ENCODE results near the gene AP1S1.

AP1S1 gene

DNA sequence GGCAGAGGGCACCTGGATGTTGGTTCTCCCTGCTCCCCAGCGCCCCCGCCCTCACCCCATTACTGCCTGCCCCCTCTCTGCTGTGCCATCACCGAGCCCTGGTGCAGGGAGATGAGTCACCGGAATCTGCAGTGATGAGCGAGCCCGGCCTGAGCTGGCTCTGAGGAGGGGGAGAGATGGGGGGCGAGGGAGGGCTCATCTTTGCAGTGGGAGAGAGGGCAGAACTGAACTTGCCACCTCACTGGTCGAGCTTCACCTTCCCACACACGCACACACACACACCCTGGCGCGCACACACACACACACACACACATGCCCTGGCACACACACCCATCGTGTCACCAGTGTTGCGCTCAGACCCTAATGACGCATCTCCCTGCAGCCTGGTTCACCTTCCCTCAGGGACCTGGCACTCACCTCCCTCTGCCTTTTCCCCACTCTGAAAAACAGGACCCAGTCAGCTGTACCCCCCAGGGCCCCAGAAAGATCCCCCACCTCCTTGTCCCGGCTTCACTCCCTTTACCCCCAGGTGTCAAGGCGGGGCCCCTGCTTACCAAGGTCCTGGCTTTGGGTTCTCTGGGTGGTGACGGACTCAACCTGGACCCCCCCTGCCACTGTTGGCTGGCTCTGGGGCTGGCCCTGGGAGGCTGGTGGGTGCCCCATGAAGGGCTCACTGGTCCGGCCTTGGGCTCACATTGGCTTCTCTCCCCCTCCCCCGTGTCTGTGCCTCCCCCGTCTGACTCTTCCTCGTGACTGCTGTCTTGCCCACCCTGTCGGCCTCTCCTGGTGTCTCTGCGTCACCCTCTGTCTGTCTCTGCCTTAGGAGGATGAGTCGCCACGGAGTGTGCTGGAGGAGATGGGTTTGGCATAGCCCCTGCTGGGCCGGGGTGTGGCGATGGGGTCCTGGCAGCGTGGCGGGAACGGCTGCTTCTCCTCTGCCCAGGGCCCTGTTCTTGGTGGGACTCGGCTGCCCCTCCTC lies 5.7 kb downstream of the AP1S1 start:
- DNase-seq: no peak

DNA sequence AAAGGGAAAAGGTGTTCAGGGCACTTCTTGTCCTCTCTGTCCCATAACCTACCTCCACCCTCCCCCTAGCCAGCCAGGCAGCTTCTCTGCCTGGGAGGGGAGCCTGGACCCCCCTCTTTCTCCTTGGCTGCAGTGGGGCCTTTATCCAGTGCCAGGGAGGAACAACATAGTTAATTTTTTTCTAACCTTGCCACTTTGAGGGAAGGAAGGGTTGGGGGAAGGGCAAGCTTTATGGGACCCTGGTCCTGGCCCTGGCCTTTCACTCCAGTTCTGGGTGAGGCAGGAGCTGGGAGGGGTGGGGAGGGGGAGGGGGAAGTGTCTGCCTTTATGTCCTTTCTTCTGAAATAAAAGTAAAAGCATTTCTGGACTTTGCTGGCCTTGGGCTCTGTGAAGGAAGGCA lies 6.6 kb downstream of the AP1S1 start:
- no peak for DNase-seq

DNA sequence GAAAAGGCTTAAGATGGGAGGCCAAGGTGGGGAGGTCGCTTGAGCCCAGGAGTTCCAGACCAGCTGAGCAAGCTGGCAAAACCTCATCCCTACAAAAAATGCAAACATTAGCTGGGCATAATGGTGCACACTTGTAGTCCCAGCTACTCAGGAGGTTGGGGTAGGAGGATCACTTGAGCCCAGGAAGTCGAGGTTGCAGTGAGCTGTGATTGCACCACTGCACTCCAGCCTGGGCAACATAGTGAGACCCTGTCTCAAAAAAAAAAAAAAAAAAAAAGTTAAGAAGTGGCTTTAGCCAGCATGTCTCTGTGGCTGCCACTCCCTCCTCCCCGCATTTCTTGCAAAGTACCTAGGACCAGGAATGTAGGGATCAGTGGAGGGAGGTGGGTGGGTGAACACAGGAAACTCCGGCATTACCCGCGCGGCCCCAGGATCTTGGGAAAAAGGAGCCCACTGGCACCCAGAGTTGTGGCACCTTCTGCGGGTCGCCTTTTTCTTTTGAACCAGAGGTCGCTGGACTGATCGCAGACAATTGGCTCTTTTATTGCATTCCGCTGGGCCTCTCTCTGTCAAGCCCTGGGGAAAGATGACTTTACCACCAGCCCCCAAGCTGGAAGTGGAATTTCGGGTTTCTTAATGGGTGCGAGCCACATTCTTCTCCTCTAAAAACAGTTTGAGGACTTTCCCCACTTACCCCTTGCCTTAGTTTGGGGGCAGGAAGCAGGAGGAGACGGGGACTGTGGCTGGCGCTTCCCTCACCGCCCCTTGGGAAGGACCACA lies 7.6 kb downstream of the AP1S1 start:
- DNase-seq: no peak

DNA sequence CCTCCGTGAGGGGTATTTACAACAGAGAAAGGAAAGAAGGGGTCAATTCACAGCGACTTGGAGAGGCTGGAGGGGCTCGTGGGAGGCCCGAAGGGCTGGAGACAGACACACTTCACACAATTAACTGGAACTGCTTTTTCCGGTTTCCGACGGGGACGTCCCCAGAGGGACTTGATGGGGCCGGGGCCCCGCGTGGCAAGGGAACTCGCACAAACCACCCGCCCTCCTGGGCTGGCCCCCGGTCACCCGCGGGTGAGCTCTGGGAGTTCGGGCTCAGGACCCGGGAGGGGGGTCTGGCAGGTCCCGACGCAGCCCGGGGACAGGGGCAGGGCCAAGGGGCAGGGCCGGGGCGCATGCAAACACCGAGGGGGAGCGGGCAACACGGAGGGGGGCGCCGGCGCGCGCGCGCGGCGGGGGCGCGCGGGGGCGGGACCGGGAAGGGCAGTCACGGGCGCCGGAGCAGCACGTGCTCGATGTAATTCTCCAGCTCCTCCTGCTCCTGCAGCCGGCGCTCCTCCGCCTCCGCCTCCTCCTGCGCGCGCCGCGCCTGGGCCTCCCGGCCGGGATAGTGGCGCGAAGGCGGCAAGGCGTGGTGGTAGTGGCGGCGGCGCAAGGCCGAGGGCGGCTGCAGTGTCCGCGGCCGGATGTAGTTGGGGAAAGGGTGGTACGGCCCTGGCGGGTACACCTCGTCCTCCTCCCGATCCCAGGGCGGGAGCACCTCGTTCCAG lies 8.4 kb downstream of the AP1S1 start:
- DNase-seq: peak; percentile 71 to 74

DNA sequence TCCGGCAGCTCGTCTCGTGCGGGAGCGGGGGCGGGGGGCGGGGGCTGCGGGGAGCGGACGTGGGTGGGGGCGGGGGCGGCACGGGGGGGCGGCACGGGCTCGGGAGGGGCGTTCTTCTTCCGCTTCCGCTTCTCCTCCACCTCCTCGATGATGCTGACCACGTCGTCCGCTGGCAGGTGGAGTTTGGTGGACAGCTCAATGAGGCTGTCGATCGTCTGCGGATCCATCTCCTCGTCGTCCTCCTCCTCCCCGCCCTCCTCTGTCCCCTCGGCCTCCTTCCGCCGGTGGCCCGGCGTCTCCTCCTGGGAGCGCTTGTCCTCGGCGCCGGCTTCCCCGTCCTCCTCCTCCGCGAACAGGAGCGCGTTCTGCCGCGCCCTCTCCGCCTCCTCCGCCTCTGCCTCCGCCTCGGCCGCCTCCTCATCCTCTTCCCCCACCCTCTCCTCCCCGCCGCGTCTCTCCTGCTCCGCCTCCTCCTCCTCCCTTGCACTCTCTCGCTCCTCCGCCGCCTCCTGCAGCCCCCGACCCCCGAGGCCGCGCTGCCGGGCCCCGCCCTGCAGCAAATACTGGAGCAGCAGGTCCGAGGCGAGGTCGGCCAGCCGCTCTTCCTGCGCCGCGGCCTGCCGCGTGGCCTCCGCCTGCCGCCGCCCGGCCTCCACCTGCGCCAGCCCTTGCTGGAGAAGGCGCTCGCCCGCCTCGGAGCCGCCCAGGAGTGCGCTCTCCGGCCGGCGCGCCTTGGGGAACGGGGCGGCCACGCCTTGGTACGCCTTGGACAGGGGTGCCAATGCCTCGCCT lies 9.2 kb downstream of the AP1S1 start:
- DNase-seq: peak; percentile 71 to 74

DNA sequence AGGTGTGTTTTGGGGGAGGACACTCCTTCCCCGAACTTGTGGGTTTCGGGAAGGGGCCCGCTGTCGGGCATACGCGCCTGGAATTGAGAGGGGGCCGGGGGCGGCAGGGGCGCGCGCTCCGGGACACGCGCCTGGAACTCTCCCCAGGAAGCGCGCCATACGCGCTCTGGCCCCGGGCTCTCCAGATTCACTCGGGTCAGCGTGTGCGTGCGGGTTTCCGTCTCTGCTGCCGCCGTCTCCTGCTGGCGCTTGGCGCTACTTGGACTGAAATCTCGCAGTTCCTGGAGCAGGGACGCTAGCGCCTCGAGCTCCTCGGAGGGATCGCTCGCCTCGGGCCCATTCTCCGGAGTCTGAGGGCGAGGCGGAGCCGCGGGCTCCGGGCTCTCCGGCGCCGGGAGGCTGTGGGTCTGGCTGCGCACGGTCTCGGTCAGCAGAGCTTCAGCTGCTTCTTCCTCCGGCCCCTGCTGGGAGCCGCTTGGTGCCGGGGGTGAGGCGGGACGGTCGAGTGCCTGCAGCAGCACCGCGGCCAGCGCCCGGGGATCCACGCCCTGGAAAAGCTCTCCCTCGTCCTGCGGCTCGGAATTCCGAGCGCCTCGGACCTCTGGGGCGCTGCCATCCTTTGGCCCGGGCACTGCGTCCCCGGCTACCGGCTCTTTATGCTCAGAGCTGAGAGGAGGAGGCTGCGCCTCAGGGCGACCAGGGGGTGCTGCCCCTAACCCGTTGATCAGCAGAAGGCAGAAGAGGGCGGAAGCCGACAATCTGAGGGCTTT lies 10.0 kb downstream of the AP1S1 start:
- DNase-seq: no peak

DNA sequence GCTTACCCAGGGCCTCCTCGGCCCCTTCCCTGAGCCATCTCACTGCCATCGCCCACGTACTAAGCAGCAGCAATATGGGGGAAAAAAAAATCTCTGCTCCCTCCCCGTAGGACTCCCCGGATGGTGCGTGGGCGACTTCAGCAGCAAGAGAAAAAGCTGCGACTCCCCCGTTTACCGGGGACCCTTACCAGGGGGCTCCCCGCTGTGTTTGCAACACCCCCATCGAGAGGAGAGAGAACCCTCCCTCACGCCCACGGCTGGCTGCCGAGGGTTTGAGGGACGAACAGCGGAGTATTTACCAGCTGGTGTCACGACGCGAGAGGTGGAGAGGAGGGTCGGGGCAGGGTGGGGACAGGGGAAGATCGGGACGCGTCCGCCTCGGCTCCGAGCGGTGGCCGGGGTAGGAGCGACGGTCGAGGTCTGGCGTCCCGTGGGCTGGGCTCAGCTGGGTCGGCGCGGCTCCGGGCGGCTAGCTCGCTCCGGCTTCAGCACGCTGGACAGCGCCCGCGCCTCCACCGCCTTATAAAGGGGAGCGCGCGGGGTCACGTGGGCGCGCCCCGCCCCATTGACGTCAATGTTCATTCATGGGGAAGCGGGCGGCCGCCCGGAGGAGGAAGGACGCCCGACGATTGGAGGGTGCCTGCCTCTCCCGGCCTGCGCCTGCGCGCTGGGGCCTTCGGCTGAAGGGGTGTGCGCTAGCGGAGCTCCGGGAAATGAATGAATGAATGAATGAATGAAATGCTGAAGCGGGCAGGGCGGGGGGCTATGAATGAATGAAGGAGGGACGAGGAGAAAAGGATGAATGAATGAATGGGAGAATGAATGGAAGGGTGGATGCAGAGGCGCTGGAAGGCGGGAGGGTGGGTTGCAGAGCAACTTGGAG lies 11.0 kb downstream of the AP1S1 start, which contains the start of gene VGF:
VGF (minus strand) TSS at position 495 of the 883 bp plus-strand sequence. CDS start 726 bp downstream, outside the sequence.
- DNase-seq: peak; percentile 96 to 97

DNA sequence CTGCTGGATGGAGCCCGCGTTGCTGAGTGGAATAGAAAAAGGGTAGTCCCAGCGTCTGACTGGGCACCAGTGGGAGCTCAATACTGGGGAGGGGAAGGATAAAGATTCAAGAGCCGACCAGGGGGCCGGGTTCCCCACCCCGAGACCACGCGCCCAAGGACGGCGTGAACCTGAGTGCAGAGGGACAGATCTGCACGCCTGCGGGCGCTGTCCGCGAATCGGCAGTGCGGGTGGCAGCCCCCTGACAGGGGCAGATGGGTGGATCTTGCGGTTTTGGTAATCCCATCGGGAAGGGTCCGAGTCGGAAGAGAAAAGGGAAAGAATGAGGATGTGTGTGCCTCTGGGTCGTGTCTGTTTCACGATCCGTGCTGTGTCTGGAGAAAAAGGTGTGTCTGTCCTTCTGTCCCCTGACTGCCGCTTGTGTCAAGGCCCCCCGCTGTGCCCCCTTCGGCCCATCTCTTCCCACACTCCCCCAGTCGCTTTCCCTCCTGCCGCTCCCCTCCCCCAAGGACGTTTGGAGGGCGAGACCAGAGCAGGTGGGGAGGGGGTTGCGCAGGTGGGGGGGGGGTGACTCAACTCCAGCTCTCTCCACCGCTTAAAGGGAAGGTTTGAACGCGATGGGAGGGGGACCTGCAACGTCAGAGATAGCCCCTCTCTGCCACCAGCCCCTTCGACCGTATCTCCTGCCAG lies 11.8 kb downstream of the AP1S1 start:
- no peak for DNase-seq

DNA sequence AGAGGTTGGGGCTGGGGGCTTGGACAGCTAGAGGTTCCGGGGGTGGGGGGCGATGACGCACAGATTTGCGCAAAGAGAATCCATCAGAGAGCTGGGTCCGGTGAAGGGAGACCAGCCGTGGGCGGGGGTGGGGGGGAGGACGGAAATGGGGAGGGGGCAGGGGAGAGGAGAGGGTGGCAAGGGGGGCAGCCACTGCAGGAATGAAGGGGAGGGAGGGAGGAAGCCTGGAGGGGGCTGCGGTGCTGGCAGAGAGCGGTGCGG lies 12.3 kb downstream of the AP1S1 start:
- DNase-seq: no peak

DNA sequence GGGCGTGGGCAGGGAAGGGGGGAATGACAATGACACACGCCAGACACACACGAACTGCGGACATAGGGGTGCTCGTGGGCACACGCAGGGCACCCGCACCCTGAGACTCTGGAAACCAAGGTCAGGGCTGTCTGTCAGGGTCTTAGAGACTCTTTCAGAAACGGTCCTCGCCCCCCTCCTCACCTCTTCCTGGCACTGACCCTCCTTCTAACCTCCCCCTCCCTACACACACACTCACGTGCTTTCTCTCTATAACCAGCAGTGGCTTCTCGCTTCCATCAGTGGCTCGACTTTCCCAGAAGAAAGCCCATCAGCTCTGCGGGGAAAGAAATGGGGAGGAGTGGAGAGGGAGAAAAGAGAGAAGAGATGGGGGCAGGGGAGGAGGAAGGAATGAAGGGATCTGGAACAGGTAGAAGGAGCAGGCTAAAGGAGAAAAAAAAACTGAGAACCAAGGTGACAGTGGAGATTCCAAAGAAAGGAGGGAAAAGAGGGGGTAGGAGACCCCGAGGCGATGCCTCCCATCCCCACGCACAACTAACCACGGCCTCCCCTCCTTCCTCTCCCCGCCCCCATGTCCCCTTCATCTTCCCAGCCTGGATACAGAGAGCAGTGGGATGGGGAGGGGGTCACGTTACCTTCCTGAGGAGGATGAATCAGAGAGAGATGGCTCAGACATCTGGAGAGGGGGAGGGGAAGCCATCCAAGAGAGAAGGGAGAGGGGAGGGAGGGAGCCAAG lies 12.8 kb downstream of the AP1S1 start:
- DNase-seq: no peak

DNA sequence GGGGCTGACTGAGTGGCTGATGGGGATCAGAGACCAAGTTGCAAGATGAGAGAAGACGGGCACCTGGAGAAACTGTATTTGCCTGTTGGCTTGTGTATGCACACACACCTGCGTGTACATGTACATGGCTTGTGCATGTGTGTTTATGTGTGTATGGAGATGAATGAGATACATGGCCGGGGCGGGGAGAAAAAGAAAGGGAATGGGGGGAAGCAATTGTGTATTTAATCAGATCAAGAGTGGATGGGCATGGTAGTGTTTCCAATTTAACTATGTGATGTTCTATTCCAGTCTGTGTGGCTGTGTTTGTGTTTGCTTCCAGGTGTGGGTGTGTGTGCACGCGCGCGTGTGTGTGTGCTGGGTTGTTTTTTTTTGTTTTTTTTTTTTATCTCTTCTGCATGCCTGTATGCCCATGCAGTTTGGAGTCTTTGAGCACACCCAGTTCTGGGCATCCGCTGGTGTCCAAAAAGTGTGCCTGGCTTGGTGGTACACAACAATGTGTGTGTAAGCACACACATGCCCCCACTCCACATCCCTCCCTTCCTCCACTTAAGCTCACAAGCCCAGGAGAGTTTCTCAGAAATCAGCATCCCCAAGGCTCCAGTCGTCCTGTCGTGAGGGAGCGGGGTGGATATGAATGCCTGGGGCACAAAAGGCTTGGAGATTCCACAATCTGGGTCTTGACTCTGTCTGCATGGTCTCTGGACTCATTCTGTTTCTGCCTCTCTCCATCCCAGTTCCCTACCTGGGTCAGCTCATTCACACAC lies 13.6 kb downstream of the AP1S1 start:
- DNase-seq: no peak

DNA sequence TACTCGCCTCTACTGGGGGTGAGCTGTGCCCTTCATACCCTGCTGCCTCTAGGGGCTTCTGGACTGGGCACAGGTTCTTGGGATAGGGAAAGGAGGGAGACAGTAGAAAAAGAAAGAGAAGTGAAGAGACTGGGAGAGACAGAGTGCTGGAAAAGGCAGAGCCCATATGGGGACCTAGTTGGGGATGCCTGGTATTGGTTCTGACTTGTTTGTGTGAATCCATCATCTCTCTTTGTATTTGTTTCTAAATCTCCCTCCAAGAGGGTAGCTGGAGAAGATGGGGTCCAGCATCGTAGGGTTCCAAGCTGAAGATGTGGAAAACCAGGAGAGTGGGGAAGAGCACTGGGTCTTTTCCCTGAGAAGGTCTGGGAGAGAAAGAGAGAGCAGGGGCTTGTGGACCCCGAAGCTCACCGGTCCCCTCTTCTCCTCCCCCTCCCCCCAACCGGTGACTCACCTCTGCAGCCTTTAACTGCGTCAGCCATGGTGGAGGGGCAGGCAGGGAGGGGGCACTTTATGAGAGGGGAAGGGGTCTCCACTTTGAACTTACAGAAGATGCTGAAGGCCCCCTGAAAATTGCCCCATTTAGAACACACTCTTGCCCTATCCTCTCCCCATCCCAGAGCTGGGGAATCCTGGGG lies 14.3 kb downstream of the AP1S1 start:
- DNase-seq: no peak

DNA sequence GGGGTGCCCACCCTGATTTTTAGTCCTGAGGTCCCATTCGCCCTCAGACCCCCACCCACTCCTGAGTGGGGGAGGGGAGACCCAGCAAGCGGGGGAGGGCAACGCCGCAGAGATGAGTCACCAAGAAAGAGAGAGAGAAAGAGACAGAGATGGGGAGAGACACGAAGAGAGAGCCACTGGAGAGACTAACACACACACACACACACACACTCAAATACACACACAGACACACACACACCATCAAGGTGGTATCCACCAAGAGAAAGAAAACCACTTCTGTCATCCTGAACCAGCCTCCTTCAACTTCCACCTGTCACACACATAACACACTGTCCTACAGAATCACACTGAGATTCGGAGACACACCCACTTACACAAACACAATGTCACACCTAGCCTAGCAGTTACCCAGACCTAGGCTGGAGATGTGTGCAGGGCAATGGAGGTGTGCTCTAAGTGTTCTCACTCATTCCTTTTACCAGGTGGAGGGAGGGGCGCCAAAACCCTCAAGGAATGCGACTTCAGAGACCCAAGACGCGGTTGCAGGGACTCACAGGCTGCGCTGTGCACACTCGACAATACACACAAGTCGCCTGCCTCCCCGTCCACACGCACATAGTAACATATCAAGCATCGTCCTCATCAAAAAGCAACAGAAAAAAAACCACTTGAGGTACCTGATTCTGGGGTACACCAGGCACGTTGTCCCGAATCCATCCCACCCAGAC lies 15.0 kb downstream of the AP1S1 start:
- DNase-seq: no peak

DNA sequence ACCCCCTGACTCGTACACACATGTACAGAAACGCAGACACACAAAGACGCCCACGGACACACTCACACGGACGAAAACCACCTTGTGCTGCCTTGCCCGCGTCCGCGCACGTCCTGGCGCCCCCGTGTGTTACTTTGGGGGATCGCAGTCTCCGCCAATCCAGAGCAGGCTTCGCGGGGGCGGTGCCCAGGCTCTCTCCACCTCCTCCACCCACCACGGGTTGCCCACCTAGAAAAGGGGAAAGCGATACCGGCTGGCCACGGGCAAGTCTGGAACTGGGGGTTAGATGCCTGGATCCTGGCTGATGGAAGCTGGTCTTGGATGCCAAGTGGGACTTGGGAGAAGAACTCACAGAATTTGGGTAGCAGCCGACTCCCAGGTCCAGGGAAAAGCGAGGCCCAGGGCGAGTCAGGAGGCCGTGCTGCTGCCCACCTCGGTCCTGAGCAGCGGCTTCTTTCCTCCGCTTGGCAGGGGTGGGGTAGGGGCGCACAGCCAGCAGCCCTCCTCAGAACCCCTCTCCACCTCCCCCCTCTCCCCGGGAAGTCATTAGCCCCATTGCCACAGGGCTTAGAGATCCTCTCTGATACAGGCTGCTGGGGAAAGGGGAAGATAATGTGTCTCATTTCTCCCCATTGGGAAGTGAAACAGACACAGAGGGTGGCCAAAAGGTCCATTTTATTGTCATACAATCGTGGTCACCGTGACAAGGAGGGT lies 15.7 kb downstream of the AP1S1 start:
- peak; percentile 49 to 68 for DNase-seq

DNA sequence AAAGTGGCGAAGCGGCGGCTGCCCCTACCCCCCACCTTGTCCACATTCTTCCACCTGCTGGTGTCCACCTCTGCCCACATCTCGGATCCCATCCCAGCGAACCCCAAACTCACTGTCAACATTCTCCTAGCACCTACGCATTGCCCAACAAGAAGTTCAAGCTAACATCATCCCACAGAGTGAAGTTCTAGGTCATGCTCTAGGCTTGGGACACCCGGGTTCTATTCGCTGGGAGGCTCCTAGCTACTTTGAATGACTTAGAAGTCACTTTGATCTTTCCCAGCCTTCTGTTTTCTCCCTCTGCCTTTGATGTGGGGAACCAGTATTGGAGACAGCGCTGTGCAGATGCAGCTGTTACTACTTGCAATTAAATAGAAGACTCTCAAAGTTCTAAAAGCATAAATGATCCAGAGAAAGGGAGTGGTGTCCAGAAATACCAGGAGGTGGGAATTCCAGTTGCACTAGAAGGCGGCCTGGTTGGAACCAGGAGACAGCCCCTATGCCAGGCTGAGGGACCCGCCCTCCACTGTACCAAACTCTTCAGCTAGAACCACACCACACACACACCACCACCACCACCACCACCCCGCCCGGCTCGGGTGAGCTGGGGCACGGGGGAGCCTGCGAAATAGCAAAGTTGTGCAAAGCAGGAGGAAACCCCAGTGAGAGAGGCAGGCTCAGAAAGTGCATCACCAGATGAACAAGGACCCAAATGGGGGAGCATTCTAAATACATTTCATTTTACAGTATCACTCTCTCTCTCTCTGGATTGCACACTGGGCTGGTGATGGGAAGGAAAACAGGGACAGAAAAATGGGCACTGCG lies 16.6 kb downstream of the AP1S1 start:
- DNase-seq: no peak

DNA sequence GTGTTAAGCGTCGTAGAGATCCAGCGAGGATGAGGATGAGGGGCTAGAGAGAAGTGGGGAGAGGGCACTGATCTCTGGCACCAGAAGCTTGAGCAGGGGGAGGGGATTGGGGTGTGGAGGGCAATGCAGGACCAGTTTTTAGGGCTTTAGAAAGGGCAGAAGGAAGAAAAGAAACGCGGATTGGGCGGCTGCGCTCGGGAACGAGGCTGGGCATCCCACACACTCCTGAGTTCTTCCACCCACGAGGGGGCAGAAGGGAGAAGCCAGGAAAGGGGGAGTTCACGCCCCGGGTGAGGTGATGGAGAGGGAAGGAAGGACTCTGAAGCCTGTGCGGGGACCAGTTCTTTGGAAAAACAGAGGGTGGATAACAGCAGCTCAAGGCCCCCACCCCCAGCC lies 17.2 kb downstream of the AP1S1 start:
- no peak for DNase-seq

All from NCI-H1930 (cell line).